Stimulated activated CD8-positive, alpha-beta memory T cell treated with anti-CD3 and anti-CD28 coated beads, Interleukin-4, amount 100 ng/mL, for 4 hours (primary cell): ENCODE measurements around the gene GXYLT1.
"Not testable (repeated sequence)": the region's sequence is repeated elsewhere in the genome, so short reads cannot be mapped to it uniquely, and the experiment has no call there.

Source experiments
- DNase-seq, 2 donors: peaks; one replicate each; pipeline ENCODE4 v3.0.0-alpha.2; 2020; ENCODE audit warnings: low read depth in 2 of 2, low spot score in 1 of 2

GXYLT1 gene

GRCh38 chr12:42145552-42146215 is 1.0 kb upstream of the GXYLT1 start:
- DNase-seq, result no peak

GRCh38 chr12:42145197-42145549 is 499 bp upstream of the GXYLT1 start:
- DNase-seq, result no peak

- DNase-seq, result no peak
Measured at GRCh38 chr12:42144158-42144407, 591 bp downstream of the GXYLT1 start.

- DNase-seq, result no peak
Measured at GRCh38 chr12:42143452-42144157, 1.1 kb downstream of the GXYLT1 start.

GRCh38 chr12:42141981-42142606 is 2.6 kb downstream of the GXYLT1 start:
- no peak for DNase-seq

GRCh38 chr12:42140901-42141300 is 3.8 kb downstream of the GXYLT1 start:
- no peak for DNase-seq

GRCh38 chr12:42135259-42135814 is 9.3 kb downstream of the GXYLT1 start:
- no peak for DNase-seq

GRCh38 chr12:42130672-42131402 is 13.8 kb downstream of the GXYLT1 start:
- DNase-seq, result no peak

- DNase-seq, result no peak
Measured at GRCh38 chr12:42129595-42130204, 15.0 kb downstream of the GXYLT1 start.

- no peak for DNase-seq
Measured at GRCh38 chr12:42128888-42129287, 15.8 kb downstream of the GXYLT1 start.

- DNase-seq, result no peak
Measured at GRCh38 chr12:42128327-42128726, 16.3 kb downstream of the GXYLT1 start.

GRCh38 chr12:42126963-42127362 is 17.7 kb downstream of the GXYLT1 start:
- no peak for DNase-seq

GRCh38 chr12:42125388-42125767 is 19.3 kb downstream of the GXYLT1 start:
- no peak for DNase-seq

GRCh38 chr12:42124764-42125387 is 19.8 kb downstream of the GXYLT1 start:
- DNase-seq, result no peak

GRCh38 chr12:42119085-42119633 is 25.5 kb downstream of the GXYLT1 start:
- DNase-seq, result no peak

GRCh38 chr12:42118136-42118879 is 26.4 kb downstream of the GXYLT1 start:
- DNase-seq, result no peak

GRCh38 chr12:42109031-42109430 is 35.6 kb downstream of the GXYLT1 start:
- DNase-seq, result no peak

- not testable (repeated sequence) for DNase-seq
Measured at GRCh38 chr12:42106791-42107190, 37.9 kb downstream of the GXYLT1 start.

- no peak for DNase-seq
Measured at GRCh38 chr12:42104784-42105183, 39.9 kb downstream of the GXYLT1 start.

GRCh38 chr12:42104087-42104486 is 40.6 kb downstream of the GXYLT1 start:
- DNase-seq, result no peak
